Smooth muscle cell (in vitro differentiated cells): Measurements from ENCODE around the gene CIB4. TPM values are rescaled to one million over a fixed set of nuclear protein-coding genes. Genes with fewer than 3 reads are reported as not detected.

Experiments used
- DNase-seq: peaks from one replicate; lab custom pipeline; 2025; ENCODE audit not compliant: unreplicated experiment; lab: John Stamatoyannopoulos, UW
- H2AFZ ChIP-seq: fragments of 200-600 bp; sonication (generic); 2 replicates; pipeline ENCODE4 v1.6.0; 2016; ENCODE audit warnings: antibody characterized with exemption, low read depth, mild to moderate bottlenecking
- H3F3A ChIP-seq: fragments of 200-600 bp; sonication (generic); 2 replicates; pipeline ENCODE4 v1.6.0; 2017; ENCODE audit warnings: antibody characterized with exemption, low read depth
- H3K27ac ChIP-seq: fragments of 200-600 bp; sonication (generic); 2 replicates; pipeline ENCODE4 v1.5.1; 2016; ENCODE audit warnings: low read depth, mild to moderate bottlenecking
- H3K27me3 ChIP-seq: fragments of 200-600 bp; sonication (generic); 2 replicates; pipeline ENCODE4 v1.6.1; 2016; ENCODE audit warnings: low read depth, mild to moderate bottlenecking
- H3K36me3 ChIP-seq: fragments of 200-600 bp; sonication (generic); 2 replicates; pipeline ENCODE4 v1.5.1; 2016; ENCODE audit warnings: low read depth
- H3K4me1 ChIP-seq: fragments of 200-600 bp; sonication (generic); 2 replicates; pipeline ENCODE4 v1.5.1; 2016; ENCODE audit warnings: low read depth
- H3K4me2 ChIP-seq: fragments of 200-600 bp; sonication (generic); 2 replicates; pipeline ENCODE4 v1.6.0; 2016; ENCODE audit warnings: mild to moderate bottlenecking
- H3K4me3 ChIP-seq: fragments of 200-600 bp; sonication (generic); 2 replicates; pipeline ENCODE4 v1.5.1; 2016; ENCODE audit warnings: mild to moderate bottlenecking
- H3K79me2 ChIP-seq: fragments of 200-600 bp; sonication (generic); 2 replicates; pipeline ENCODE4 v1.6.0; 2016; ENCODE audit warnings: low read depth, mild to moderate bottlenecking
- H3K9ac ChIP-seq: fragments of 200-600 bp; sonication (generic); 2 replicates; pipeline ENCODE4 v1.6.0; 2016; ENCODE audit warnings: low read depth
- H3K9me3 ChIP-seq: fragments of 200-600 bp; sonication (generic); replicated peaks from 2 replicates; pipeline ENCODE4 v1.5.1; 2016; ENCODE audit warnings: low read depth
- H4K20me1 ChIP-seq: fragments of 200-600 bp; sonication (generic); 2 replicates; pipeline ENCODE4 v1.6.0; 2016; ENCODE audit warnings: low read depth
- CTCF ChIP-seq: fragments of 200-600 bp; sonication (generic); IDR thresholded peaks from 2 replicates; pipeline ENCODE4 v1.5.1; 2017; ENCODE audit warnings: borderline replicate concordance, mild to moderate bottlenecking, antibody characterized with exemption; ENCODE audit not compliant: insufficient read depth, poor library complexity, severe bottlenecking
- WGBS: methylation state at CpG from one replicate; pipeline ENCODE4 v1.1.7; 2016; ENCODE audit warnings: low lambda C conversion rate; 5-methylcytosine and 5-hydroxymethylcytosine counted together
- polyA plus RNA-seq: library from polyadenylated mRNA; unstranded; fragments of >200 nt; fragmentation: Nextera tagmentation; extraction: Ambion mirVana; gene quantifications from 2 replicates; pipeline ENCODE4 v1.2.1, GENCODE V29; 2016
- total RNA-seq: library from RNA; depleted of rRNA; stranded (reverse); fragments of >200 nt; gene quantifications from 2 replicates; pipeline ENCODE4 v1.2.3, GENCODE V29; 2014

CIB4 gene
- total and polyA plus RNA-seq, 2 experiments from 2014 or later = not detected

GRCh38 chr2:26541401-26542193 lies 99.6 kb downstream of the CIB4 start:
- Histone ChIP-seq H4K20me1 (no peaks in the 10 kb centered on the region), H3K4me2 (no peak overlapping the region)

GRCh38 chr2:26540961-26541360 lies 100.2 kb downstream of the CIB4 start:
- Histone ChIP-seq H2AFZ (no peak overlapping the region), H4K20me1 (no peaks in the 10 kb centered on the region), H3K4me3 (no peak overlapping the region), H3K9me3 (no peaks in the 10 kb centered on the region), H3K79me2 (no peaks in the 10 kb centered on the region), H3K4me2 (no peak overlapping the region), H3K9ac (no peak overlapping the region), H3K27ac (no peak overlapping the region), H3F3A (no peaks in the 10 kb centered on the region), H3K27me3 (no peaks in the 10 kb centered on the region), H3K4me1 (no peaks in the 10 kb centered on the region), H3K36me3 (no peaks in the 10 kb centered on the region)
- WGBS = 63% methylated on average over 6 of the region's 6 CpGs
- no peak for TF ChIP-seq CTCF
- DNase-seq = no peak

More at GRCh38 chr2:26541401-26542193, 99.6 kb downstream of the CIB4 start:
- no peak for DNase-seq
- H3K9ac ChIP-seq = no peak overlapping the region
- H3K4me3 ChIP-seq = no peak overlapping the region
- no peaks in the 10 kb centered on the region for H3K4me1 ChIP-seq
- no peak overlapping the region for H2AFZ ChIP-seq
- no peaks in the 10 kb centered on the region for H3K36me3 ChIP-seq
- H3K9me3 ChIP-seq = no peaks in the 10 kb centered on the region
- H3K27ac ChIP-seq = no peak overlapping the region
- no peak for TF ChIP-seq CTCF
- no peaks in the 10 kb centered on the region for H3K79me2 ChIP-seq
- 89% methylated on average over 6 of the region's 6 CpGs for WGBS
- no peaks in the 10 kb centered on the region for H3F3A ChIP-seq
- no peaks in the 10 kb centered on the region for H3K27me3 ChIP-seq

GRCh38 chr2:26540306-26540705 lies 100.9 kb downstream of the CIB4 start:
- Histone ChIP-seq H2AFZ (no peak overlapping the region), H3K4me2 (no peak overlapping the region), H3K4me3 (no peak overlapping the region), H3K27ac (no peak overlapping the region), H3K4me1 (no peaks in the 10 kb centered on the region), H4K20me1 (no peaks in the 10 kb centered on the region), H3K9ac (no peak overlapping the region), H3K27me3 (no peaks in the 10 kb centered on the region), H3K9me3 (no peaks in the 10 kb centered on the region), H3K79me2 (no peaks in the 10 kb centered on the region), H3F3A (no peaks in the 10 kb centered on the region), H3K36me3 (no peaks in the 10 kb centered on the region)
- TF ChIP-seq CTCF = no peak
- DNase-seq = no peak
- 81% methylated on average over 10 of the region's 10 CpGs for WGBS
